ELF-1 (cell line): ENCODE results near the gene ZNF714.

Source experiments
- DNase-seq: peaks from one replicate; pipeline ENCODE4 v3.0.0-alpha.2; 2016; ENCODE audit warnings: low read depth, low spot score

The ZNF714 gene

GRCh38 chr19:21082011-21082975, at the start of gene ZNF714:
Gene ZNF714 (plus strand): TSS chr19:21082203. CDS start chr19:21098269, 16,066 bp downstream.
- DNase-seq: peak; percentile 99

GRCh38 chr19:21045028-21045427, 37.0 kb upstream of the ZNF714 start:
- DNase-seq: no peak

GRCh38 chr19:21046489-21046888, 35.5 kb upstream of the ZNF714 start:
- no peak for DNase-seq

GRCh38 chr19:21047716-21048115, 34.3 kb upstream of the ZNF714 start:
- DNase-seq: no peak

GRCh38 chr19:21052902-21053301, 29.1 kb upstream of the ZNF714 start:
- DNase-seq: no peak

- no peak for DNase-seq
Measured at GRCh38 chr19:21065336-21065735, 16.7 kb upstream of the ZNF714 start.

GRCh38 chr19:21084343-21084742, 2.3 kb downstream of the ZNF714 start:
- no peak for DNase-seq

- no peak for DNase-seq
Measured at GRCh38 chr19:21087871-21088270, 5.9 kb downstream of the ZNF714 start.

GRCh38 chr19:21092109-21092508, 10.1 kb downstream of the ZNF714 start:
- no peak for DNase-seq

- DNase-seq: no peak
Measured at GRCh38 chr19:21094347-21095025, 12.5 kb downstream of the ZNF714 start.

GRCh38 chr19:21098291-21098690, 16.3 kb downstream of the ZNF714 start:
- DNase-seq: no peak

- DNase-seq: no peak
Measured at GRCh38 chr19:21101521-21102242, 19.7 kb downstream of the ZNF714 start.

GRCh38 chr19:21109116-21109515, 27.1 kb downstream of the ZNF714 start:
- no peak for DNase-seq

- DNase-seq: no peak
Measured at GRCh38 chr19:21110183-21110582, 28.2 kb downstream of the ZNF714 start.

GRCh38 chr19:21115430-21115829, 33.4 kb downstream of the ZNF714 start:
- DNase-seq: no peak

- DNase-seq: no peak
Measured at GRCh38 chr19:21117041-21117907, 35.3 kb downstream of the ZNF714 start.

GRCh38 chr19:21126078-21126477, 44.1 kb downstream of the ZNF714 start:
- DNase-seq: no peak

GRCh38 chr19:21127001-21127400, 45.0 kb downstream of the ZNF714 start:
- DNase-seq: no peak

GRCh38 chr19:21127898-21128297, 45.9 kb downstream of the ZNF714 start:
- DNase-seq: no peak

GRCh38 chr19:21128901-21129698, 47.1 kb downstream of the ZNF714 start:
- DNase-seq: no peak
